Stimulated activated CD4-positive, alpha-beta T cell treated with anti-CD3 and anti-CD28 coated beads, Interleukin-1b, Interleukin-23, amount 100 ng/mL, for 24 hours (primary cell): ENCODE results near the gene ARHGAP24.

ENCODE experiments used
- DNase-seq, 4 experiments: peaks; one replicate each; pipeline ENCODE4 v3.0.0-alpha.2; 2020; ENCODE audit warnings: low read depth in 4 of 4, low spot score in 1 of 4

ARHGAP24 gene

GRCh38 chr4:85772470-85772869 is 297.5 kb downstream of the ARHGAP24 start:
- no peak for DNase-seq

DNA sequence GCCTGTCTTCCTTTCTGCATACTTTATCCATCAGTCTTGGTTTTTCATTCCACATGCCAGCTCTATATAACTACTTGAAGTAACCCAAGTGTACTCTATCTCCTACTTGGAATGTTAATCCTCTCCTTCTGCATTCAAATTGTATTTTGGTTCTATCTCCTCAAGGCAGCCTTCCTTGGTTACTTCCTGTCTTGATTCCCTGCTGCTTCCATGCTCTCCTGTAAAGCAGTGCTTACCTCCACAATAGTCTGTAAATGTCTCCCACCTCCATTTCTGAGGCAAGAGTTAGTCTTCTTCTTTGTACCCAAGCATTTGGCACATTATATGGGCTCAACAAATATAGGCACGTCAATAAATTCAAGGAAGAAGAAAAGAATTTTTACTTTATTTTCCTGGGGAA is 298.4 kb downstream of the ARHGAP24 start:
- no peak for DNase-seq

DNA sequence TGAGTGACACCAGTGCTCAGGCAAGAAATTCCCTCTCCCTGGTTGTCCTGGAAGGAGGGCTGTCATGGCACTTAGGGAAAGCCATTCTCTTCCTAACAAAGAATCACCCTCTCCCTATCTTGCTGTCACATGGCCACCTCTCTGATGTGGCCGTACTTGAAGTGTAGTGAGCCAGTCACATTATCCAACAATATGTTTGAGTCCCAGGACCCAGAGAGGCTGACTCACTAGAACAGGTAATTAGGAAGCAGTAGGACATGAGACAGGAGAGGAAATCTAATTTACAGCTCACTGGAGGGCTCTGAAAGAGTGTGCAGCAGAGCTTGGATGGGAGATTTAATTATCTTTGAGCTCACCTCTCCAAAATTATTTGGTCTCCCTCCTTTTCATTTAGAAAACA is 299.1 kb downstream of the ARHGAP24 start:
- no peak for DNase-seq

GRCh38 chr4:85774489-85774888 is 299.5 kb downstream of the ARHGAP24 start:
- DNase-seq = no peak

GRCh38 chr4:85776096-85776495 is 301.1 kb downstream of the ARHGAP24 start:
- DNase-seq = no peak

GRCh38 chr4:85776579-85776978 is 301.6 kb downstream of the ARHGAP24 start:
- DNase-seq = no peak

DNA sequence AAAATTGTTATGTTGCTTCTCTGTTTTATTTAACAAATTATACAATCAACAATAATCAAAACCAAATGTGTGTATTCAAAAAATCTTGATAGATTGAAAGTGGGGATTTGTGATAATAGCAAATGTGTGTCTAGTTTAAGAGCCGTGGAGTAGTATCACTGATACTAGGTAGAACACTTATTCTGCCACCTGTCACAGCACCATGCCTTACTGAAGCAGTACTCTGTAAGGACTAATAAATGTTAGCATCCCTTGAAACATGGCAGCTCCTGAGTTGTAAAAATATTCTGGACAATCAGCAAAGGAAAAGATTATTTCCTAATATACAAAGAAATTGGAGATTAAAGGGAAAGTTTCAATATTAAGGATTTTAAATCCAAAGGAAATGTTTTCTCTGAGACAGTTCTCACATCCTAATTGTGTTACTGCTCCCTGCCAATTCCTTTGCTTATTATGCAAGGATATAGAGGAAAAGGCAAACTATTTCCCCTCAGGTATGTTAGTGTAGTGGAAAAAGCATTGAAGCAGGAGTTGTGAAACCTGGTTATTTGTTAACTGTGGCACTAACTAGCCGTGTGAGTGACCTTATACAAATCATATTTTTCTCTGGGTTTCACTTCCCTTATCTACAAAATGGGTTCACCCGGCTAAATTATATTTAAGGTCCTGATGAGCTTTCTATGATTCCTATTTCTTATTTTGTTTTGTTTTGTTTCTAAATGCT is 303.1 kb downstream of the ARHGAP24 start:
- no peak for DNase-seq

DNA sequence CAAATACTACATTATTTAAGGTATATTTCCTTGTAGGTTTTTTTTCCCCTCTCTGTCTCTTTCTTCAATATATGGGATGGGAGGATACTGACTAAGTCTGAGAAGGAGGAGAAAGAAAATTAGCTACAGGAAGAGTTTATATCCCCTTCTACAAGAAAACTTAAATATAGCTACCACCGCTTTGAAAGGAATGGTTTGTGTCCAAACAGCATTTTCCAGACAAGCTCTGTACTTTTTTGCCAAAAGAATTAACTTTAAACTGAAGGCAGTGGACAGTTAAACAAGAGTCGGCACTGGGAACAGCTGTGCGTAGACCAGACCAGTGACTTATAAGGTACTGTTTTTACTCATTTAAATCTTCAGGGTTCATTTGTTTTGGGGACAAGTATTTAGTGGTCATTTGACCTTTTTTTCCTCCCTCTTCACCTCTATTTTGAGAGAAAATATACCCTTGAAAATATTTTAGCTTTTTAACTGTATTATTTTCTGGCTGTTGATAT is 303.7 kb downstream of the ARHGAP24 start:
- DNase-seq = no peak

- DNase-seq = no peak
Observed at GRCh38 chr4:85779165-85779564, 304.2 kb downstream of the ARHGAP24 start.

- DNase-seq = no peak
Observed at GRCh38 chr4:85780664-85781063, 305.7 kb downstream of the ARHGAP24 start.

DNA sequence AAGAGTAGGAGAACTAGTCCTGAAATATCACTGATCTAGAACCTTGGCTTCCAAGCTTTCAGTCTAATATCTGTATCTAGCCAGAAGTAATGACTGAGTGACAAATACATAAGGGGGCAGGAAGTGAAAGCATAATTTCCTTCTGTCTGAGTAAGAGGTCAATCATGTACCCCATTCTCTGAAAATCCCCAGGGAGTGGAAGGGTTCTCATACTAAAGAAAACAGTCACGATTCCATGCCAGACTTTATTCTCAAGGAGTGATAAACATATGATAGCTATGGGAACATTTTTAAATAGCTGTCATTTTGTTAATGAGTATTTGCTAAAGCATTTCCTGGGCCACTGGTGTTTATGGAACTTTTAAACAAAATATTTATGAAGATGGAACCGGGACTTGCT is 308.5 kb downstream of the ARHGAP24 start:
- DNase-seq = no peak

DNA sequence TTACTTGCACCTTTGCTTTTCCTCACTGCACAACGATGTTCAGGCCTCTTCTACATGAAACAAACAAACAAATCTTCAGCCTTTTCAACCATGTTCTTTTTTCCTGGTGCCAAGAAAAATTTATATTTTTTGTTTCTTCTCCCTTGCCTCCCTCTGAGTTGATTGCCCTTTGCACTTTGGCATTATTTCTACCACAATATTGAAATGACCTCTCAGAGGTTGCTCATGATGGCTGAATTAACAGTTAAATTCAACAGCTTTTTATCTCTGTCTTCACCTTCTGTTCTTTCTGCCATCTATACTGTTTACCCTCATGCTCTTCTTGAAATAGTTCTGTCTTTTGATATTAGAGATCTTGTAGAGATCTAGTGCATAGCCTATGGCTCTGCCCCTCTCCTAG is 308.9 kb downstream of the ARHGAP24 start:
- no peak for DNase-seq

- DNase-seq = no peak
Observed at GRCh38 chr4:85784348-85784747, 309.4 kb downstream of the ARHGAP24 start.

GRCh38 chr4:85784947-85785346 is 310.0 kb downstream of the ARHGAP24 start:
- no peak for DNase-seq

DNA sequence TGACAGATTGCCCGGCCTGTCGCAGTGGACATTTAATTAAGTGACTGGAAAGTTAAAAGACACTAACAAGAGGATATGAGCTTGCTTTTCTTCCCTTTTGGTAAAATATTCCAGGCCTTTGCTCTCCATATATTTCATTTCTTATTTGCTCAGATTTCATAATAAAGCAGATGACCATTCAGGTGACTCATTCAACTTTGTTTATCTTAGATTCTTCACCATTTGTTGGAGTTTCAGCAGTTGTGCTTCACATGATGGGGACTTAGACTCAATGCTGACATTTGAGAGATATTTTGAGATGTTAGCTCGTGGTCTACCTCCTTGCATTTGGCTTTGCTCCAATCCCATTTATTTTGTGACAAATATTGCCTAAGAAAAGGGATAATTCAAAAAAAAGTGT is 312.2 kb downstream of the ARHGAP24 start:
- no peak for DNase-seq

DNA sequence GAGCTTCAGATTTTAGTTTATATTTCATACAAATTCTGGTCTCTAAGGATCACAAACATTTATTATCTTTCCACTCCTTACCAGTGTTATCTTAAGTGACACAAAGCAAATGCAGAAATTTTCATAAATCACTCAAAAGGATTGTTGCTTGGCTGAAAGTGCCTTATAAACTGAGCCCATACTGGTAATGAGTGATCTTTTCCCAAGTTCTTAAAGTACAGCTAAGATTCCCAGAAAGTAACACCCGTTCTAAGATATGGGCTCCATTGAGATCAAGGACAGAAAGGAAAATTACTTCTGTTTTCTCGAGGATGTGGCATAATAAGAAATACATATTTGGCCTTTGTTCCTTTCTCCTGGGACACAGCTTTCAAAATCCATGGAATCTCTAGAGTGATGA is 313.7 kb downstream of the ARHGAP24 start:
- no peak for DNase-seq

GRCh38 chr4:85789241-85789640 is 314.3 kb downstream of the ARHGAP24 start:
- no peak for DNase-seq

GRCh38 chr4:85790582-85790981 is 315.6 kb downstream of the ARHGAP24 start:
- DNase-seq = no peak

- DNase-seq = no peak
Observed at GRCh38 chr4:85792376-85793232, 317.7 kb downstream of the ARHGAP24 start.

- DNase-seq = no peak
Observed at GRCh38 chr4:85793233-85793585, 318.3 kb downstream of the ARHGAP24 start.

DNA sequence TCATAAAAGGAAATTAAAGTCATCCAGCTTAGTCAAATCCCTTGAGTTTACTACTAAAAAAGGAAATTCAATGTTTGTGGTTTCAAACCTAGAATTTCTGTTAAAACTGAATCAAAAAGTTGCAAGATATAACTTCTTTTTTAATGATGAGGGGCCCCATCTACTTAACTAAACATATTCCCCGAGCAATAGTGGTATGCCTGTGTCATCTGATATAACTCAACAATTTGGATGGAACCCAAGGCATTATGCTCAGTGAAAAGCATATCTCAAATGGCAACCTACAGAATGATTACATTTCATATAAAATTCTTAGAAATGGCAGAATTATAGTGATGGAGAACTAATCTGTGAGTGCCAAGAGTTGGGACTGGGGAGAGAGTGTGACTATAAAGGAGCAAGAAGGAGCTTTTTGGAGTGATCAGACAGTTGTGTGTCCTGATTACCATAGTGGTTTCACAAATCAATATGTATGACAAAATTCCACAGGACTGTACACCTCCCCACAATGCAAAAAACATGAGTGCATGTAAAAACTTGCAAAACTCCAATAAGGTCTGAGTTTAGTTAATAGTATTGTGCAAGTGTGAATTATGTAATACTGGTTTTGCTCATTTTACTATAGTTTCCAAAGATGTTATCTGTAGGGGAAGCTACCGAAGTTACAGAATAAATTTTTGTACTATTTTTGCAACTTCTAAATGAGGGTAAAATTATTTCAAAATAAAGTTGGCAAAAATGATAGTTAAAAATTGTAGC is 323.2 kb downstream of the ARHGAP24 start:
- no peak for DNase-seq

- DNase-seq = no peak
Observed at GRCh38 chr4:85803856-85804255, 328.9 kb downstream of the ARHGAP24 start.
